Smooth muscle cell (in vitro differentiated cells): Measurements from ENCODE around the gene MARK2. TPM values are rescaled to one million over a fixed set of nuclear protein-coding genes. Genes with fewer than 3 reads are reported as not detected.
A peak's percentile ranks its signal among the peaks of the same experiment; 100 is the strongest.

ENCODE experiments used
- DNase-seq: peaks from one replicate; lab custom pipeline; 2025; ENCODE audit not compliant: unreplicated experiment; lab: John Stamatoyannopoulos, UW
- H2AFZ ChIP-seq: fragments of 200-600 bp; sonication (generic); 2 replicates; pipeline ENCODE4 v1.6.0; 2016; ENCODE audit warnings: antibody characterized with exemption, low read depth, mild to moderate bottlenecking
- H3F3A ChIP-seq: fragments of 200-600 bp; sonication (generic); 2 replicates; pipeline ENCODE4 v1.6.0; 2017; ENCODE audit warnings: antibody characterized with exemption, low read depth
- H3K27ac ChIP-seq: fragments of 200-600 bp; sonication (generic); 2 replicates; pipeline ENCODE4 v1.5.1; 2016; ENCODE audit warnings: low read depth, mild to moderate bottlenecking
- H3K27me3 ChIP-seq: fragments of 200-600 bp; sonication (generic); 2 replicates; pipeline ENCODE4 v1.6.1; 2016; ENCODE audit warnings: low read depth, mild to moderate bottlenecking
- H3K36me3 ChIP-seq: fragments of 200-600 bp; sonication (generic); 2 replicates; pipeline ENCODE4 v1.5.1; 2016; ENCODE audit warnings: low read depth
- H3K4me1 ChIP-seq: fragments of 200-600 bp; sonication (generic); 2 replicates; pipeline ENCODE4 v1.5.1; 2016; ENCODE audit warnings: low read depth
- H3K4me2 ChIP-seq: fragments of 200-600 bp; sonication (generic); 2 replicates; pipeline ENCODE4 v1.6.0; 2016; ENCODE audit warnings: mild to moderate bottlenecking
- H3K4me3 ChIP-seq: fragments of 200-600 bp; sonication (generic); 2 replicates; pipeline ENCODE4 v1.5.1; 2016; ENCODE audit warnings: mild to moderate bottlenecking
- H3K79me2 ChIP-seq: fragments of 200-600 bp; sonication (generic); 2 replicates; pipeline ENCODE4 v1.6.0; 2016; ENCODE audit warnings: low read depth, mild to moderate bottlenecking
- H3K9ac ChIP-seq: fragments of 200-600 bp; sonication (generic); 2 replicates; pipeline ENCODE4 v1.6.0; 2016; ENCODE audit warnings: low read depth
- H3K9me3 ChIP-seq: fragments of 200-600 bp; sonication (generic); replicated peaks from 2 replicates; pipeline ENCODE4 v1.5.1; 2016; ENCODE audit warnings: low read depth
- H4K20me1 ChIP-seq: fragments of 200-600 bp; sonication (generic); 2 replicates; pipeline ENCODE4 v1.6.0; 2016; ENCODE audit warnings: low read depth
- CTCF ChIP-seq: fragments of 200-600 bp; sonication (generic); IDR thresholded peaks from 2 replicates; pipeline ENCODE4 v1.5.1; 2017; ENCODE audit warnings: borderline replicate concordance, mild to moderate bottlenecking, antibody characterized with exemption; ENCODE audit not compliant: insufficient read depth, poor library complexity, severe bottlenecking
- WGBS: methylation state at CpG from one replicate; pipeline ENCODE4 v1.1.7; 2016; ENCODE audit warnings: low lambda C conversion rate; 5-methylcytosine and 5-hydroxymethylcytosine counted together
- polyA plus RNA-seq: library from polyadenylated mRNA; unstranded; fragments of >200 nt; fragmentation: Nextera tagmentation; extraction: Ambion mirVana; gene quantifications from 2 replicates; pipeline ENCODE4 v1.2.1, GENCODE V29; 2016
- total RNA-seq: library from RNA; depleted of rRNA; stranded (reverse); fragments of >200 nt; gene quantifications from 2 replicates; pipeline ENCODE4 v1.2.3, GENCODE V29; 2014

The MARK2 gene
- total and polyA plus RNA-seq, 2 experiments from 2014 or later: 14.2 to 23.3 TPM

- no peak overlapping the region for H3K4me2 ChIP-seq
- no peaks in the 10 kb centered on the region for H3K9me3 ChIP-seq
- H3K4me3 ChIP-seq: no peak overlapping the region
- H3K79me2 ChIP-seq: no peaks in the 10 kb centered on the region
- H3K27me3 ChIP-seq: no peaks in the 10 kb centered on the region
- no peak for TF ChIP-seq CTCF
- peak overlapping the region; percentile 31 for H3K27ac ChIP-seq
- H3K36me3 ChIP-seq: no peaks in the 10 kb centered on the region
- H3K4me1 ChIP-seq: peaks cover 35% of the 10 kb centered on the region
- 47% methylated on average over 2 of the region's 9 CpGs for WGBS
- H3K9ac ChIP-seq: no peak overlapping the region
- H3F3A ChIP-seq: peaks cover 13% of the 10 kb centered on the region
- H2AFZ ChIP-seq: no peak overlapping the region
- DNase-seq: no peak
- peaks cover 12% of the 10 kb centered on the region for H4K20me1 ChIP-seq
Measured at GRCh38 chr11:63910675-63911074, 71.8 kb downstream of the MARK2 start.

DNA sequence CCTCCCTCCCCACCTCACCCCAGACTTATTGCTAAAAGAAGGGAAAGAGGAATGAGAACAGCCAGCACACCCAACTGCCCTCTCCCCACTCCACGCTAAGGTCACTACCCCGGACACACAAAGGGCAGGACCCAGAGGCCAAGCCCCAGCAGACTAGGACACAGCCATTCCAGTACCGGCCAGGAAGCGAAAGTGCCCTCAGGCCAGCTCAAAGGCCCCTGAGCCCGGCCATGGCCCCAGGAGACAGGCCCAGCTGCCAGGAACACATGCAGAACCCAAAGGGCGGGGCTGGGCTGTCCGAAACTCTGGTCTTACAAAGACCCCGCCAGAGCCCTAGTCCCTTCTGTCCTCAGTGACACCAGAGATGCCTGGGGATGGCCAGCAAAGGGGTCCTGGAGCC is 72.5 kb downstream of the MARK2 start:
- H3K27me3 ChIP-seq: no peaks in the 10 kb centered on the region
- H3K9me3 ChIP-seq: no peaks in the 10 kb centered on the region
- peaks cover 35% of the 10 kb centered on the region for H3K4me1 ChIP-seq
- H3F3A ChIP-seq: peaks cover 13% of the 10 kb centered on the region
- H3K4me3 ChIP-seq: no peak overlapping the region
- no peak overlapping the region for H2AFZ ChIP-seq
- no peak overlapping the region for H3K4me2 ChIP-seq
- H3K27ac ChIP-seq: no peak overlapping the region
- no peaks in the 10 kb centered on the region for H3K79me2 ChIP-seq
- DNase-seq: no peak
- H3K9ac ChIP-seq: no peak overlapping the region
- 83% methylated on average over 8 of the region's 8 CpGs for WGBS
- H4K20me1 ChIP-seq: peaks cover 16% of the 10 kb centered on the region
- H3K36me3 ChIP-seq: no peaks in the 10 kb centered on the region
- no peak for TF ChIP-seq CTCF

- no peaks in the 10 kb centered on the region for H3K36me3 ChIP-seq
- H3K79me2 ChIP-seq: no peaks in the 10 kb centered on the region
- H3F3A ChIP-seq: peaks cover 13% of the 10 kb centered on the region
- no peak overlapping the region for H3K27ac ChIP-seq
- H3K27me3 ChIP-seq: no peaks in the 10 kb centered on the region
- no peak overlapping the region for H3K4me3 ChIP-seq
- WGBS: 91% methylated on average over 4 of the region's 22 CpGs
- no peak overlapping the region for H3K4me2 ChIP-seq
- no peak for TF ChIP-seq CTCF
- H4K20me1 ChIP-seq: peaks cover 16% of the 10 kb centered on the region
- no peak overlapping the region for H3K9ac ChIP-seq
- peaks cover 35% of the 10 kb centered on the region for H3K4me1 ChIP-seq
- no peaks in the 10 kb centered on the region for H3K9me3 ChIP-seq
- H2AFZ ChIP-seq: no peak overlapping the region
- no peak for DNase-seq
Measured at GRCh38 chr11:63911876-63912275, 73.0 kb downstream of the MARK2 start.

DNA sequence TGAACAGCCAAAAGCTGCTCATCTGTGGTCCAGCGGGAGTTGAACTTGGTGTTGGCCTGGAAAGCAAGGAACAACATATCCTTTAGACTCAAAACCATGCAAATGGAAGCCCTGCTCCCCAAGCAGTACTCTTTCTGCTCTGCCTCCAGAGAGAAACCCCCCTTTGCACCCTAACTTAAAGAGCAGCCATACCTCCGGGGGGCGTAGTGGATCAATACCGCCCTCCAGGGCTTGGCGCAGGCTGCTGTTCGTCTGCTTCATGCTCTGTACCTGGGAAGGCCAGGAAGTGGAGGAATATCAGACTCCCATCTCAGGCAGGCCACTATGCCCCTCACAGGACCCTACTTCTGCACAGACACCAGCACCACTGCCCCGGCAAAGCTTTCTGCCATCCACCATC is 73.8 kb downstream of the MARK2 start:
- Histone ChIP-seq H4K20me1 (peaks cover 16% of the 10 kb centered on the region), H3F3A (peaks cover 13% of the 10 kb centered on the region)

More for the DNA sequence above, 73.8 kb downstream of the MARK2 start:
- no peak for TF ChIP-seq CTCF
- DNase-seq: no peak
- 97% methylated on average over 7 of the region's 7 CpGs for WGBS
- no peaks in the 10 kb centered on the region for H3K9me3 ChIP-seq
- H3K27me3 ChIP-seq: no peaks in the 10 kb centered on the region
- H3K4me3 ChIP-seq: no peak overlapping the region
- no peak overlapping the region for H3K4me2 ChIP-seq
- H3K36me3 ChIP-seq: no peaks in the 10 kb centered on the region
- no peaks in the 10 kb centered on the region for H3K79me2 ChIP-seq
- no peak overlapping the region for H2AFZ ChIP-seq
- no peak overlapping the region for H3K27ac ChIP-seq
- H3K9ac ChIP-seq: no peak overlapping the region
- peaks cover 38% of the 10 kb centered on the region for H3K4me1 ChIP-seq
